Measurements from ENCODE around the gene PTGR3.

DNA sequence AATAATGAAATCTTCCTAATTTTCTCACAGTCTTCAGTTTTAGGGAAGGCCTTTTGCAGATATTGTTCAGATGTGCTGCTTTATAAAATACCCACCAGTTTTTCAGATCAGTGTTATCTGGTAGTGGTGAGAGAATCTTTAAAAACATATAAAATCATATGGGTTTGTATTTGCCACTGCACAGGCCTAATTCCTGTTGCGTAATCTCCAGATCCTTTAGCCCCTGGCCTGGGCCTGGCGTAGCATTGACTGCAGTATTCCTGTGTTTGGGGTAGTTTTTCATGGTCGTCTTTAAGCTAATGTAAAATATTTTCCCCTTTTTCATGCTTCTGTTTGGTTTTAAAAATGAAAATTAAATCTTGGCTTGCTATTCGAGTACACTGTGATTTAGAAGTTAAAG is 44.8 kb upstream of the PTGR3 start:
- TF ChIP-seq POLR2A (IDR thresholded peaks at IDR 0.05) = no peak
- TF ChIP-seq, protein P1, sequence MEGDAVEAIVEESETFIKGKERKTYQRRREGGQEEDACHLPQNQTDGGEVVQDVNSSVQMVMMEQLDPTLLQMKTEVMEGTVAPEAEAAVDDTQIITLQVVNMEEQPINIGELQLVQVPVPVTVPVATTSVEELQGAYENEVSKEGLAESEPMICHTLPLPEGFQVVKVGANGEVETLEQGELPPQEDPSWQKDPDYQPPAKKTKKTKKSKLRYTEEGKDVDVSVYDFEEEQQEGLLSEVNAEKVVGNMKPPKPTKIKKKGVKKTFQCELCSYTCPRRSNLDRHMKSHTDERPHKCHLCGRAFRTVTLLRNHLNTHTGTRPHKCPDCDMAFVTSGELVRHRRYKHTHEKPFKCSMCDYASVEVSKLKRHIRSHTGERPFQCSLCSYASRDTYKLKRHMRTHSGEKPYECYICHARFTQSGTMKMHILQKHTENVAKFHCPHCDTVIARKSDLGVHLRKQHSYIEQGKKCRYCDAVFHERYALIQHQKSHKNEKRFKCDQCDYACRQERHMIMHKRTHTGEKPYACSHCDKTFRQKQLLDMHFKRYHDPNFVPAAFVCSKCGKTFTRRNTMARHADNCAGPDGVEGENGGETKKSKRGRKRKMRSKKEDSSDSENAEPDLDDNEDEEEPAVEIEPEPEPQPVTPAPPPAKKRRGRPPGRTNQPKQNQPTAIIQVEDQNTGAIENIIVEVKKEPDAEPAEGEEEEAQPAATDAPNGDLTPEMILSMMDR (IDR thresholded peaks at IDR 0.05) = no peak
